ENCODE measurements around the gene BRICD5.

The BRICD5 gene

DNA sequence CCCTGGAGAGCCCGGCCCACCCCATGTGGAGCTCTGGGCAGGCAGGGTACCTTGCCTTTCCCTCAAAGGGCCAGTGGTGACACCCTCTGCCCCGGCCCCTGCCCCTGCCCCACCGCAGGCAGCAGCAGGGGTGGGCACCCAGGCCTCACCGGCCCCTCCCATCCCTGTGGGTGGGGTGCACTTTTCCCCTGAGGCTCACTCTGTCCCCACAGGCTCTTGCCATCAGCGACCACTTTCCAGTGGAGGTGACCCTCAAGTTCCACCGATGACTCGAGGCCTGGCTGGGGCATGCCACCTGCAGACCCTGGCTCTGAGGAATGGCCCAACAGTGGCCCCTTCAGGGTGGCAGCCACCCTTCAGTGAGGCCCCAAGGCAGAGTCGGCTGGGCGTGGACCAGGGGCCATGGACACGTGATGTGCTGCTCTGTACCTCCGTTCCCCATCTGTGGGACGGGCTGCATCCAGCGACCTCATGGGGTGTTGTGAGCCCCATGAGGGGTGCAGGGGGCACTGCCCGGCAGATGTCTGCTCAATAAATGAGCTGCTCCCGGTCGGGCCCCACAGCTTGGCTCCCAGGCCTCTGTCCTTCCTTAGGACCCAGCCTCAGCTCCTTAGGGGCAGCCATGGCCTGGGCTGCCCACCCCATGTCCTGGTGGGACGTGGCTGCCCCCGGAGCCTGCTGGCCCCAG is 27.6 kb upstream of the BRICD5 start (continued):
- TF ChIP-seq, protein P1, sequence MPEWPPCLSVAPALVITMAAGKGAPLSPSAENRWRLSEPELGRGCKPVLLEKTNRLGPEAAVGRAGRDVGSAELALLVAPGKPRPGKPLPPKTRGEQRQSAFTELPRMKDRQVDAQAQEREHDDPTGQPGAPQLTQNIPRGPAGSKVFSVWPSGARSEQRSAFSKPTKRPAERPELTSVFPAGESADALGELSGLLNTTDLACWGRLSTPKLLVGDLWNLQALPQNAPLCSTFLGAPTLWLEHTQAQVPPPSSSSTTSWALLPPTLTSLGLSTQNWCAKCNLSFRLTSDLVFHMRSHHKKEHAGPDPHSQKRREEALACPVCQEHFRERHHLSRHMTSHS (tag by site-specific recombination; IDR thresholded peaks at IDR 0.05), result no peak
- TF ChIP-seq KLF1 (tag by site-specific recombination; IDR thresholded peaks at IDR 0.05) (peak; percentile 60), HOXA7 (CRISPR knock-in tag; IDR thresholded peaks at IDR 0.05; ENCODE audit: borderline replicate concordance) (no peak), SP7 (tag by site-specific recombination; IDR thresholded peaks at IDR 0.05) (no peak), IKZF3 (tag by site-specific recombination; IDR thresholded peaks at IDR 0.05) (no peak), ZNF121 (tag by site-specific recombination; IDR thresholded peaks at IDR 0.05) (no peak), ZNF174 (tag by site-specific recombination; IDR thresholded peaks at IDR 0.05) (no peak), ZIC2 (tag by site-specific recombination; IDR thresholded peaks at IDR 0.05) (no peak), GLI4 (tag by site-specific recombination; IDR thresholded peaks at IDR 0.05) (no peak), SETDB1 (IDR thresholded peaks at IDR 0.05; ENCODE audit: insufficient read length, low read length) (no peak), SCRT2 (tag by site-specific recombination; IDR thresholded peaks at IDR 0.05) (no peak), ZNF558 (tag by site-specific recombination; IDR thresholded peaks at IDR 0.05) (no peak), PRDM10 (tag by site-specific recombination; IDR thresholded peaks at IDR 0.05) (0 out of 2 replicates have a peak, but pooled peaks have one; percentile 23)

- ChIA-PET POLR2A (interaction anchor here (1.2 to 5.3 kb wide), 8 partner anchors 10 to 82 kb away, joined by 4 to 48 read pairs (median 7); partner anchors contain the start of genes ECI1, MLST8, PGP and TRAF7), CTCF (interaction anchor here (0.6 kb wide), 1 partner anchor 539 kb away, joined by 3 read pairs; no protein-coding TSS in a partner anchor)
- peaks cover 4% of the 10 kb centered on the region; the same call in 1 of the 2 replicates for H3K4me1 ChIP-seq (ENCODE audit: control insufficient read depth, insufficient read depth, low read length)
- H3K9me3 ChIP-seq (ENCODE audit: control insufficient read depth, insufficient read depth, low read depth, low read length), result no peaks in the 10 kb centered on the region
- TF ChIP-seq ZBTB7A (tag by site-specific recombination; IDR thresholded peaks at IDR 0.05; ENCODE audit: low read depth), result no peak
- 0 out of 2 replicates have a peak, but pooled peaks have one; percentile 35 for TF ChIP-seq ZNF600 (tag by site-specific recombination; IDR thresholded peaks at IDR 0.05)
- no peak overlapping the region for H3K4me3 ChIP-seq (ENCODE audit: low read depth, low read length)
- no peak overlapping the region for H3K27ac ChIP-seq (ENCODE audit: extremely low read depth, low read depth, low read length)
- H3K36me3 ChIP-seq (ENCODE audit: control insufficient read depth in 2 of 2, insufficient read depth in 1 of 2, low read length in 2 of 2), result peaks cover 3 to 50% of the 10 kb centered on the region in 2 experiments; a peak in 2 of 3 replicates
Measured at GRCh38 chr16:2237493-2238149, 27.0 kb upstream of the BRICD5 start.

DNA sequence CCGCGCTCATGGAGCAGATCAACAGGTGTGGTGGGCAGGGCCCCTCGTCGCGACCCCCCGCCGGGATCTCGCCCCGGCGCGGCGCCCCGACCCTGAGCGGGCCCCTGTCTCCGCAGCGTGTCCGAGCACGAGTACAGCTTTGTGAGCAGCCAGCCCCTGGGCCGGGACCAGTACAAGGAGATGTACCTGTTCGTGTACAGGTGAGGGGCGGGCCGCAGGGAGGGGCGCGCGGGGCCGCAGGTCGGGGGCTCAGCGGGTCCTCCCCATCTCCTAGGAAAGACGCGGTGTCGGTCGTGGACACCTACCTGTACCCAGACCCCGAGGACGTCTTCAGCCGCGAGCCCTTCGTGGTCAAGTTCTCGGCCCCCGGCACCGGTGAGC is 26.4 kb upstream of the BRICD5 start:
- POLR2A ChIA-PET, result interaction anchor here (1.0 to 5.3 kb wide), 10 partner anchors 10 to 296 kb away, joined by 3 to 48 read pairs (median 6); partner anchors contain the start of genes BRICD5, ECI1, PGP and TRAF7
- peaks cover 3 to 50% of the 10 kb centered on the region in 2 experiments; a peak in 2 of 3 replicates for H3K36me3 ChIP-seq (ENCODE audit: control insufficient read depth in 2 of 2, insufficient read depth in 1 of 2, low read length in 2 of 2)

More for the DNA sequence above, 26.4 kb upstream of the BRICD5 start:
- CTCF ChIA-PET, result interaction anchor here (0.6 to 1.2 kb wide), 2 partner anchors 23 to 539 kb away, joined by 3 read pairs; partner anchors contain the start of gene PGP
- no peaks in the 10 kb centered on the region for H3K9me3 ChIP-seq (ENCODE audit: control insufficient read depth, insufficient read depth, low read depth, low read length)
- H3K4me1 ChIP-seq (ENCODE audit: control insufficient read depth, insufficient read depth, low read length), result peaks cover 4% of the 10 kb centered on the region; the same call in 1 of the 2 replicates
- H3K27ac ChIP-seq (ENCODE audit: extremely low read depth, low read depth, low read length), result peak overlapping the region; percentile 48; the same call in 1 of the 2 replicates
- 0 out of 2 replicates have a peak, but pooled peaks have one; percentile 22 for TF ChIP-seq PATZ1 (tag by site-specific recombination; IDR thresholded peaks at IDR 0.05)
- no peak for TF ChIP-seq IKZF3 (tag by site-specific recombination; IDR thresholded peaks at IDR 0.05)
- no peak for TF ChIP-seq ZNF112 (tag by site-specific recombination; IDR thresholded peaks at IDR 0.05)
- TF ChIP-seq KLF8 (tag by site-specific recombination; IDR thresholded peaks at IDR 0.05), result peak; percentile 25; the same call in 1 of the 2 replicates
- peak; percentile 32; the same call in 1 of the 2 replicates for TF ChIP-seq SCRT2 (tag by site-specific recombination; IDR thresholded peaks at IDR 0.05)
- no peak for TF ChIP-seq ZNF398 (tag by site-specific recombination; IDR thresholded peaks at IDR 0.05)
- peak overlapping the region; percentile 31 for H3K4me3 ChIP-seq (ENCODE audit: low read depth, low read length)
